GM21825 (cell line): ENCODE data around the gene TUBA8.
"Not testable (repeated sequence)": the region's sequence is repeated elsewhere in the genome, so short reads cannot be mapped to it uniquely, and the experiment has no call there.

ENCODE experiments used
- ATAC-seq: cut with Tn5 transposase; IDR thresholded peaks from one replicate; pipeline ENCODE4 v1.9.1; 2021; ENCODE audit warnings: mild to moderate bottlenecking, moderate library complexity; ENCODE audit not compliant: unreplicated experiment

Gene TUBA8

GRCh38 chr22:18165356-18165755 lies 54.7 kb downstream of the TUBA8 start:
- not testable (repeated sequence) for ATAC-seq

DNA sequence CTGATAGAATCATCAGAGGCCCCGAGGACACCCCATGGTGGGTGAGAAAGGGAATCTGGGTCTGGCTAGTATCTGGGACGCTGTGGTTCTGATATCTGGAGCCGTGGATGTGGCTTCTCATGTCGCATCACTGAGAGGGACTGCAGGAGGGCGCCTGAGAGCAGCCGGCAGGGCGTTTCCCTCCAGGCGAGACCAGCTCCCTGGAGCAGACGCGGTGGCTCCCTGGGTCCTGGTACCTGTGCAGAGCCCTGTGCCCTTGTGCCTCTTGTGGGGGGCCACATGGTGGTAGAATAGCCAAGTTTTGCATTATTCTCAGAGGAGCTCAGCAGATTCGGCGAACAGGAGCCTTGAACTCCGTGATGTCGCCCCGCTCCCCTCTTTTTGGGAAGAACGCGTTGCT lies 59.7 kb downstream of the TUBA8 start:
- not testable (repeated sequence) for ATAC-seq

- not testable (repeated sequence) for ATAC-seq
Observed at GRCh38 chr22:18172203-18172602, 61.6 kb downstream of the TUBA8 start.

- ATAC-seq = not testable (repeated sequence)
Observed at GRCh38 chr22:18172776-18173175, 62.2 kb downstream of the TUBA8 start.

DNA sequence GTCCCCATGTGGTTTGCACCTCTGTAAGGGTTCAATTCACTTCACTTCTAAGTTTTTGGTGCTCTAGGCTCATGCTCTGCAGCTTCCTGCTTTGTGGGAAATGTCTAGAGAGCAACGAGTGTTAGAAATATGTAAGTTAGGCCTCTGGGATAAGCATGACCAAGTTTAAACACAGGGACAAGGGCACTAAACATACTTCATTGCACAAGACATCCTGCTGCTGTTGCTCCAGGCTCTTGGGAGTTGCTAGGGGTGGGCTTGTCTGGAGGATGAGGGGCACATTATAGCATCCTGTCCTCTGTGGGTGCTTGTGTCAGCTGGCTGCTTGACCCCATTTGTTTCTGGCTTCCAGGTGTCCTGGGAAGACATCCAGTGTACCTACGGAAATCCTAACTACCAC lies 62.8 kb downstream of the TUBA8 start:
- not testable (repeated sequence) for ATAC-seq
